Measurements from ENCODE around the gene SAMM50.

SAMM50 gene

DNA sequence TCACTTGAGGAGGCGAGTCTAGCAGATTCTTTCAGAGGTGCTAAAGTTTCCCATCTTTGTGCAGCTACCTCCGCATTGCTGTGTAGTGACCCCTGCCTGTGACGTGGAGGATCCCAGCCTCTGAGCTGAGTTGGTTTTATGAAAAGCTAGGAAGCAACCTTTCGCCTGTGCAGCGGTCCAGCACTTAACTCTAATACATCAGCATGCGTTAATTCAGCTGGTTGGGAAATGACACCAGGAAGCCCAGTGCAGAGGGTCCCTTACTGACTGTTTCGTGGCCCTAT lies 8.9 kb upstream of the SAMM50 start:
- no peak for DNase-seq

DNA sequence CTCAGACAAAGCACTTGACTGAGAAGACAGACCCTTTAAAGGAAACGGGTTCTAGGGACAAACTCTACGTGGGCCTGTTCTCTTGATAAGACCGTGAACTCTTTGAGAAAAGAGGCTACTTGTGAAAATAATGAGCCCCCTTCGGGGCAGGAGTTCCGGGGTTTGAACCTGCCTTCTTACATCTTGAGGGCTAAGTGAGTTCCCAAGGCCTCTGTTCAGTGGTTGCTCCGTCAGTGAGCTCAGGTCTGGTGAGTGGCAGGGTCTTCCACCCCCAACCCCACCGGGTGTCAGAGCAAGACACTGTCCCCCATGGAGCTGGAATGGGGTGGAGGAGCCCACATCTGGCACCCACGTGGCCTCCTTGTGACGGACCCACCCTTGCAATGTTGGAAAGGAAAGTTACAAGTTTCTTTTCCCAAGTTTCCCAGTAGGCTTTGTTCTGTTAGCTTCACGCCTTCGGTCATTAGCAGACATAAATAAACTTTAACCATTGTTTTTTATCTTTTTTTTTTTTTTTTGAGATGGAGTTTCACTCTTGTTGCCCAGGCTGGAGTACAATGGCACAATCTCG lies 6.3 kb upstream of the SAMM50 start:
- DNase-seq = no peak

DNA sequence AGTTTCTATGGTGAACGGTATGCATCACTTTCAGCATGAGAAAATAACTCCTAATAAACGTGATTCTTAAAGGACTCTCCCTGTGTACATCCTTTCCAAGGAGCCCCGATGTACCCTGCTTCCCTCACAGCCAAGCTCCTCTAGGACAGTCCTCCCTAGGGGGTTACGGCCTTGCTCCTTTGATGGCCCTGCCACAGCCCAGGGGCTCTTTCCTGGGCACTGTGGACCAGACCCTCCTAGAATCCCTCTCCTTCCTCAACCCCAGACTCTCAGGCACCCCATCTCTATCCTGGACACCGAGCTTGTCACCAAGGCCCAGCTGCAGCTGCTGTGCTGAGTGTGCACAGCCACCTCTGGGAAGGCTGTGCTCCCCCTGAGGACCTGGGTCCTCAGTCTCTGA lies 3.9 kb upstream of the SAMM50 start:
- DNase-seq = no peak

DNA sequence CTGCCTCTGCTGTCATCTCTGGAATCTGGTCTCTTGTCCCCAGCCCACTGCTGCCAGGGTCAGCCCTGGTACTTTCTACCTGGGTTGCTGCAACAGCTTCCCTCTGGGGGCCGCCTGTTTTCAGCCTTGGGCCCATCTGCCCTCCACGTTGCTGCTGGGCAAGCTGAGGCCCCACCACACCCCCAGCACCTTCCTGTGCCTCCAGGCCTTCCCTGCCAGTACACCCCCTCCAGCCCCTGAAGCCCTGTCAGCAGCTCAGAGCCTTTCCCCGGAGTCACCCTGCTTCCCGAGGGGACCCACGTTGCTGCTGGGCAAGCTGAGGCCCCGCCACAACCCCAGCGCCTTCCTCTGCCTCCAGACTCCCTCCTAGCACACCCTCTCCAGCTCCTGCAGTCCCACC lies 3.3 kb upstream of the SAMM50 start:
- no peak for DNase-seq

DNA sequence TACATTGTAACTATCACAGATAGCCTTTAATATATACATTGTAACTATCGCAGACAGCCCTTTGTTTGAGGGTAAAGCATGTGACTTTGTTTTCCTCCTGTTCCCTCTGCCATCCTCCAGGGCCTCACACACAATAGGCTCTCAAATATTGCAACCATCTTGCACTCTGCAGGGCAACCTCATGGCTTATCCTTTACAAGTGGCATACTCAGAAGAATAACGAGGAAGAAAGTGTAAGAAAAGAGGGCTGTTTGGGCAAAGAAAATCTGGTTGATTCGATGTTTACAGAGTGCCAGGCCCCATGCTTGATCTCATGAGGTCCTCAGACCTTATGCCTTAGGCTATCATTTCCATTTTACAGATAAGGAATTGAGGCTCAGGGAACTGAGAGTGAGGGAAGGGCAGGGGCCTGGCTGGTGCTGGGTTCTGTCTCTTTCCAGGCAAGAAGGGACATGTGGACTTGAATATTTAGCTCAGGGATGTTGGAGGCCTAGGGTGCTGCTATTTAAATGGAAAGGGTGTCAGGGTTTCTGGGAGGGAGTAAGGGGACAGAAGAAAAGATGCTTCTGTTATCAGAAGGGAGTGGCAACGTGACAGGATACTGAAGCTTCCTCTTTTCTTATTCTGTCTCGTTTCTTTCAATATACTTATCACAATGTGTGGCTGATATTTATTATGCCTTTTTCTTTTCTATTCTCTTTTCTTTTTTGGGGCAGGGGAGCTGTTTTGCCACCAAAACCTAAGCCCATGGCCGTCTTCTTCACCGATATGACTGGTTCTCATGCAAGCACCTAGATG lies 1.1 kb upstream of the SAMM50 start:
- DNase-seq = no peak

DNA sequence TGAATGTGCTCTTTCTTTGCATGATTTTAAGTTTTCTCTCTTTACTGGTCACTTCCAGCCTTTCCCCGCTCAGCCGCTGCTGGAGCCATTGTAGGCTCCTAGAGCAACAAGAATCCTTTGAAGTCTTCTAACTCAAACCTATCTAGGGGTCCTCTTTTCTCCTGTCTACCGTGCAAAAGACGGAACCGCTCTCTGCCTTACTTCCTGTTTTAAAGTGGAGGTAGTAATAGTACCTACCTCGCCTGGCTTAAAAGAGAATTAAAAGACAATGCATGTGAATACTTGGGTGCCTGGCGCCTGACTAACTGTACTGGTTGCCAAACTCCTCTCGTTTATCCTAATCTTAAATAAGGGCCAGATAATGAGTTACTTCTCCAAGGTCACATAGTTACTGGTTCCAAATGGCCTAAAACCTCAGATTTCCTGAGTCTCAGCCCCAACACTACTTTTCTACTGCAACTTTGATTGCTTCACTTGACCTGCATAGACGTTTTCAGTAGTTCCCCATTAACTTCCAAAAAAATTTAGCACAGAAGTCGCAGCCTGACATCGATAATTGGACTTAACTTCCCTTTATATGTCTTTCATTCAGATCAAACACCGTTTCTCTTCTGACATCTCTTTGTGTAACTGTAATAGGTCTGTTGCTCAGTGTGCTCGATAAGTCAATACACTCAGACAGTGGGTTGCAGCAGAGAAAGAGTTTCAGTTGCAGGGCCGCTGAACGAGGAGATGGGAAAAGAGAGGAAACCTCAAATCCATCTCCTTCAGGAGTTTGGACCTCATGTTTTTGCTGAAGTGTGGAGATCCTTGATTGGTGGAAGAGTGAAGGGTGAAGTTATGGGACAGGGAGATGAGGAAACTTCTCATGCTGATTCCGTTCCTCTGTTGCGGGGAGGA lies 891 bp downstream of the SAMM50 start:
- DNase-seq = no peak

DNA sequence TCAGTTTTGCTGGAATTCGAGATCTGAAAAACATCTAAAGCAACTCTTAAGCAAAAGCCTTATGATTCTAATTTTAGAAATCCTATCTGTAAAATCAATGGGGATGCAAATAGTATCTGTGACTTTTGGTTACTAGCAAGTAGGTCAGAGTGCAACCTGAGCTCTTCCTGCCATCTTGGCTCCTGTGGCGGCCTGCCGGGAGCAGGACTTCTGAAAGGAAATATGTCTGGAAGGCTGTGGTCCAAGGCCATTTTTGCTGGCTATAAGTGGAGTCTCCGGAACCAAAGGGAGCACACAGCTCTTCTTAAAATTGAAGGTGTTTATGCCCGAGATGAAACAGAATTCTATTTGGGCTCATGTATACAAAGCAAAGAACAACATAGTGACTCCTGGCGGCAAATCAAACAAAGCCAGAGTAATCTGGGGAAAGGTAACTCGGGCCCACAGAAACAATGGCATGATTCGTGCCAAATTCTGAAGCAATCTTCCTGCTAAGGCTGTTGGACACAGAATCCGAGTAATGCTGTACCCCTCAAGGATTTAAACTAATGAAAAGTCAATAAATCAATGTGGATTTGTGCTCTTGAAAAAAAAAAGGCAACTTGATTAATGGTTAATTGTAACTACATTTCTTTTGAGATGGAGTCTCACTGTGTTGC lies 1.7 kb downstream of the SAMM50 start:
- no peak for DNase-seq

DNA sequence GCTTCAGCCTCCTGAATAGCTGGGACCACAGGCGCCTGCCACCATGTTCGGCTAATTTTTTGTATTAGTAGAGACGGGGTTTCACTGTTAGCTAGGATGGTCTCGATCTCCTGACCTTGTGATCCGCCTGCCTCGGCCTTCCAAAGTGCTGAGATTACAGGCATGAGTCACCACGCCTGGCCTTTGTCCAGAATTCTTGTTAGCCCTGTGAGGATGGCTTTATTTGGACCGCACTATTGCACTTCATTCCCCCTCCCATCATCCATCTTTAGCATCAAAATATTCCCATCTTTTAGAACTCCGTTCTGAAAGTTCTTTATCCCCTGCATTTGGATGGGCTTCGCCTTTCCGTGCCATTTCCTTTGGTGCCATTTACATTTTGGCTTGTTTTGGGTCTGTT lies 2.6 kb downstream of the SAMM50 start:
- DNase-seq = no peak

DNA sequence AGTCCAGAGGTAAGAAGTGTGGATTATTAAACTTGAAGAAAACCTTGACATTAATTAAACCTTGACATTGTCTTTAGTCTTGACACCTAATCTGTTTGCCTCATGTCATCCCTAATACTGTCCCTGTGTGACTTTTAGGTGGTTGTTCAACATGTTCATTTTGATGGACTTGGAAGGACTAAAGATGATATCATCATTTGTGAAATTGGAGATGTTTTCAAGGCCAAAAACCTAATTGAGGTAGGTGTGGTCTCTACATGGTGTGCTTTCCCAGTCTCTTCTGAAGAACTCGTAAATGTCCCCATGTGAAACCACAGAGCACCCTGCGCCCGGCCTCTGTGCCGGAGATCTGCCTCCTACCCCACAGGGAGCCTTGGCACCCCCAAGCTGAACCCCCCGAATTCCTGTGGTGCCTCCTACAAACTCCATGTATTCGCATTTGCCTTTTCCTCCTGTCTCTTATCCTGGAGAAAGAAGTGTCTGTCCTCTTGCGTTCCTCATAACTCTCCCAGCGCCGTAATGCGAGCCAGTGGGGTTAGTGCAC lies 9.1 kb downstream of the SAMM50 start:
- no peak for DNase-seq

DNA sequence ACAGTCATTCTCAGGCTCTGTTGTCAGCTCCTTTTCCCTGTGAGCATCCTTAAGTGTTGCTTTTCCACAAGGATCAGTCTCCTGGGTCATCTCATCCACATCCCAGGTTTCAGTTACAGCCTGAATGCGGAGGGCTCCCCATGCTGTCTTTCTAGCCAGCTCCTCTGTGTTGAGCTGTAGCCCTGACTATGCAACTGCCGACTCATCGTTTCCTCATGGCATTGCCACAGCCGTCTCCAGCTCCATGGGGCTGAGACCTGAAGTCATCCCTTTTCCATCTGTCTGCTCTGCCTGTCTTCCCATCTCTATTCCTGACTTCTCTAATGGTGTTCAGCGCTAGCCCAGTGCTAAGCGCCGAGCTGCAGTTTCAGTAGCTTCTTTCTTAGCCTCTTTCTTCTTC lies 11.8 kb downstream of the SAMM50 start:
- DNase-seq = no peak

DNA sequence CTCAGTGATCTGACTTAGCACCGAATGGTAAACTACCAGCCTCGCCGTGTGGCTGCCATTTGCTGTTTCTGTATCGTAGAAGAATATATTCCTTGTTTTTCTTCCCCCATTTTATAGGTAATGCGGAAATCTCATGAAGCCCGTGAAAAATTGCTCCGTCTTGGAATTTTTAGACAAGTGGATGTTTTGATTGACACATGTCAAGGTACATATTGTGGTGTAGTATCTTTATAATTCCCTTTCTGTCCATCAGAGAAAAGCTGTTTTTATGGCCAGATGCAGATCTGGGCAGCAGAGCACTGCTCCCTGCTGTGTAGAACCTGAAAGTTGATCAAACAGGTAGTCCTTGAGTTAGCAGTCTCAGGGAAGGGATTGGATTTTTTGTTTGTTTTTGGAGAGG lies 13.4 kb downstream of the SAMM50 start:
- DNase-seq = no peak

DNA sequence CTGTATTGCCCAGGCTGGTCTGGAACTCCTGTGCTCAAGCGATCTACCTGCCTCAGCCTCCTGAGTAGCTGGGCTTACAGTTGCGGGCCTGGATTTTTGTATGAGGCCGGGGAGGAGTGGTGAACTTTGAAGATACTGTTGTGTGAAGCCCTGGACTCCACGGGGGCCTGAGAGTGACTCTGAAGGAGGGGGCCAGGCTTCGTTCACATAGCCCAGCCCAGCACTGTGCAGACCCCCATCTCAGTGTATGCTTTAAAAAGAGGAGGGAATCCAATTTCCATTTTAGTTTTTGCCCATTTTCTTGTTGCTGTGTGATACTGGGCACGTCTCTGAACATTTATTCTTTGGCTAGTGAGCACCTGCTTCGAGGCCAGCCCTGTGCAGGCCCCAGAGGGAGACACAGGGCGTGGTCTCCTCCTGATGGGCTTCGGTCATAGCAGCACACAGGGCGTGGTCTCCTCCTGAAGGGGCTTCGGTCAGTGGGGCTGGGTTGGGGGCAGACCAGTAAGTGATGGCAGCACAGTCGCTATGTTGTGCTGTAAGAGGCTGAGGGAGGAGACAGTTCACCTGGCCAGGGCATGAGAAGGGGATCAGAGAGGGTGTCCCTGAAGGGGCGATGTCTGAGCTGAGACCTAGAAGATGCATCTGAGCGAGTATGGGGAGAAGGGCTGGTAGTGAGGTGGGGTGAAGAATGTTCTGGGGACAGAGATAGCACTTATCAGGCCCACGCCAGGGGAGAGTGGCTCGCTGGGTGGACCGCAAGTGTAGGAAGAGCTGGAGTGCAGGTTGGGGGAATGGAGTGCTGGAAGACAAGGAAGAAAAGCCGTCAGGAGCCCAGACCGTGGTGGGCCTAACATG lies 14.0 kb downstream of the SAMM50 start:
- no peak for DNase-seq

DNA sequence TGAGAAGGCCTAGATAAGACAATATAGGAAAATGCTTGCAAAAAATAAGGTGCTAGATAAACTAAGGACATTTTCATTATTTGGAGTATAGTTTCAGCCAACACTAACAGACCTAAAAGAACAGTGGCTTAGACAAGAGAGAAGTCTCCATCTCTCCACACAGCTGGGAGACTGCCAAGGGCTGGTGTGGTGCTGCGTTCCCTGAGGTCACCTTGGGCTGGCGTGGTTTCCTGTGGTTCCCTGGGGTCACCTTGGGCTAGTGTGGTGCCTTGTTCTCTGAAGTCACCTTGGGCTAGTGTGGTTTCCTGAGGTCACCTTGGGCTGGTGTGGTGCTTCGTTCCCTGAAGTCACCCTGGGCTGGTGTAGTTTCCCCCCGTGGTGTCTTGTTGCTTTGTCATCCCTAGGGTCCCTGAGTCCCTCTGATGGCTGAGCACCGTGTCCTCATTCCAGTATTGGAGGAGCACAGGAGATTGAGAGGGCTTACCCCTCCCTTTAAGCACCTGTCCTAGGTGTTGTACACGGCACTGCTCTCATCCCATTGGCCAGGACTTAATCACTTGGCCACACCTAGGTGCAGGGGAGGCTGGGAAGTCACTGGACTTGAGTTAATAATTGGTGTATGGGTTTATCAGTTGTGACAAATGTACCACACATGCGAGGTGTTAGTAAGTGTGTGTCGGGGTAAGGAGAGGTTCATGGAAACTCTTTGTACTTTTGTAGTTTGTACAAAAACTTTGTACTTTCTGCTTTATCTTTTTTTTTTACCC lies 14.9 kb downstream of the SAMM50 start:
- no peak for DNase-seq

DNA sequence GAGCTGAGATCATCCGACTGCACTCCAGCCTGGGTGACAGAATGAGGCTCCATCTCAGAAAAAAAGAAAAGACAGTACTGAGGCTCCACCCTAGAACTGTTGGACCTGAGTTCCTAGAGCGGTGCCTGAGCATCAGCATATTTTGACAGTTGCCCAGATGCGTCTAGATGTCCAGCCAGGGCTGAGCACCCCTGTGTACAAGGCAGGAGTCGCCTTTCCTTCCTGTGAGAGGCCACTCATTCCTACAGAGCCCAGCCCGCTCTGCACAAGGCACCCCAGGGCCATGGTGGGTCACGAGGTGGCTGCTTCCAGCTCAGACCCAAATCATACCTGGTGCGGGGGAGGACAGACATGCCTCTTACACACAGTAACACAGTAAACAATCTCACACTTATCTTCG lies 15.9 kb downstream of the SAMM50 start:
- DNase-seq = no peak

DNA sequence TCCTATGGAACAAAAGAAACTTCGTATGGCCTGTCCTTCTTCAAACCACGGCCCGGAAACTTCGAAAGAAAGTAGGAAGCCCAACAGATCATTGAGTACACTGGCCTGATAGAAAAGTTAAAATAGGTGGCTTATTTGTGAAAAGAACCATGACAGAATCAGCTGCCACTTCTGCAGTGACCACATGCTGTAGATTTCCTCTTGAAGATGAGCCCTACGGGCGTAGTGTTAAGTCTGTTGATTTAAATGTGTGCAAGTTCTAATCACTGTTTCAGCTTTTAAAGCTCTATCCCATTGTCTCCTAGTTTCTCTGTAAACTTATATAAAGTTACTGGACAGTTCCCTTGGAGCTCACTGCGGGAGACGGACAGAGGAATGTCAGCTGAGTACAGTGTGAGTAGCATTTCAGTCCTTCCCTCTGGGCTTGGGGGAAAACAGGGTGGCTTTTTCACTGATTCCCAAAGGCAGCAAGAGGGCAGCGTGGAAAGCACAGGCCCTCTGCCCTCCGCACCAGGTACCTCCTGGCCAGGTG lies 17.8 kb downstream of the SAMM50 start:
- DNase-seq = no peak

DNA sequence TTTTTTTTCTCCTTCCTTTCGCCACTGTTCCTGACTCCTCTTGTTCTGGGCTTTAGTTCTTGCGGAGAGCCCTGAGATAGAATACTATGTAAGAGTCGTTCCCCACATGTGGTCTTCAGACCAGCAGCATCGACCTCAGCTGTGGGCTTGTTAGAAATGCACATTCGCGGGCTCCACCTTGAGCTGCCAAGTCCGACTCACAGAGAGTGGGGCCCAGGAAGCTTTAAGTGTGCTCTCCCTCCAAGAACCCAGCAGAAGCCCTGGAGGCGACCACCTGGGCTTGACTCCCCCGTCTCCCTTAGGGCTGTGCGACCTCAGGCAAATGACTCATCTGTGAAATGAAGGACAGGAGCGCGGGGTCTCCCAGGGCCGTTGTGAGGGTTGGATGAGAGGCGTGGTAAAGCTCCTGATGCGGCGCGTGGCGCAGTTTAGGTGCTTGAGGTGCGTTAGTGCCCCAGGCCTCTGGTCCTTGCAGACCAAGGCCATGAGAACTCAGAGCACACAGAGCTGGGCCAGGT lies 18.8 kb downstream of the SAMM50 start:
- DNase-seq = no peak

DNA sequence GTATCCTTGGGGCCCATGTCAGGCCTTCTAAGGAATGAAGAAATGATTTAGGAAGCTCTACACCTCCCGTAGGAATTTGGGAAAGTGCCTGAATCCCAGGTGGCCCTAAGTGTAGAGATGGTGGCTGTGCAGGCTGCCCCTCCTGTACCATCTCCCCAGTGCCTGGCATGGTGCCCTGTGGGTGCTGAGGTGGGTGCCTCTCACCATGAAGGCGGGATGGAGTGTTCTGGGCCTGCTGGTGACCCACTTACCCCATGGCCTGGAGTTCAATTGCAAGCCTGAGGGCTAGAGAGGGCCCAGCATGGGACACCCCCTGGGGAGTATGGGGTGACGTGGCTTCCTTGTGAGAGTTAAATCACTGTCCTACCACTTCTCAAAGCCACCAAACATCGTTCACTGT lies 19.8 kb downstream of the SAMM50 start:
- no peak for DNase-seq

DNA sequence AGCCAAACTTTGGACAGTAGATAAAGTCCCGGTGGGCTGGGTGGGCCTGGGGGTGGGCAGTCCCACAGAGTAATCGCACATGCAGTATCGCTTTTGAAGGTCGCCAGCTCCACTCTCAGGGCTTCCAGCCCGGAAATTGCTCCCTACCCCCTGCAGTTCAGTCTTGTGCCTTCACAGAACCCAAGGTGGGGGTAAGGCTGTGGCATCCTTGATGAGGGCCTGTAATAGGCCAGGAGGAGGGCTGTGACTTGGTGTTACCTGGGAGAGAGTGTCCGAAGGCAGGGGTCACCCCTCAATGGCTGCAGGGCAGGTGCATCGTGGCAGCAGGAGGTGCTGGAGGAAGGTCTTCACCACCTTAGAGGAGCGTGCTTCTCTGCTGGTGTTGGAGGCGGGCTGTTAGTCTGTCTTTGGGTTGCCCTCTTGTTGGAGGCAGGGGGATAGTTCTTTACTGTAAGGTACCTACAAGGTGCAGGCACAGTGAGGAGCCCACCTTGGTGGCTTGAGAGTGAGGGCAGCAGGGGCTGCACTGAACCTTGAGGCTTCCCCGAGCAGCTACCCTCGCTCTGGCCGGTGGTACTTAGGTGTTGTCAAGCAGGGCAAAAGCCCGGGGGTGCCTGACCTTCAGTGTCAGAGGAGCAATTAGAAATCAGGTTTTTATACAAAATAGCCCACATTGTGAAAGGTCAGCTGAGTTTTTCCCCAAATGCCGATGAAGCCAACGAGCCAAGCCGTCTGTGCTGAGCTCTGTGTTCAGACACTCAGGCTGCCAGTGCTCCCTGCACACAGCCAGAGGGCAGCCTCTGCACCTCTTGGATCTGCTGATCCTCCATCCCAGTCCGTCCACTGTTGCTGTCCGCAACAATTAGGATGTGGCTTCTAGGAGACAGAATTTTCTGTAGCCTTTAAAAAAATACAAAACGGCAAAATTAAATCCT lies 21.9 kb downstream of the SAMM50 start:
- DNase-seq = no peak

DNA sequence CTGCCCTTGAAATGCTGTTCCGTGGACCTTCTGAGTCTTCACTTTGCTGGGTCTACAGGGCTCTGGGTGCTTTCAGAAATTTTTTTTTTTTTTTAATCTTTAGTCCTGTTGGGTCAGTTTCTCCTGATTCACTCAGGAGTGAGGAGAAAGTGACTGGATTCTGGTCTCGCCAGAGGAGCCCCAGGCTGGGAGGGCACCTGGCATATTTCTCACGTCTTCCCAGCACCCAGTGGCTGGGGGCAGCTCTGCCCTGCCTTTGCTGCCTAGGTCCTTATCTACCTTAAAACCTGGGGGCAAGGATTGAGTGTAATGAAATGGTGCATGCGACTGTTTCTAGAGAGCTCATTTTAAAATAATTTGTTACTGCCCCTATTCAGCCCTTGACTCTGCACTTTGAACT lies 23.3 kb downstream of the SAMM50 start:
- no peak for DNase-seq

DNA sequence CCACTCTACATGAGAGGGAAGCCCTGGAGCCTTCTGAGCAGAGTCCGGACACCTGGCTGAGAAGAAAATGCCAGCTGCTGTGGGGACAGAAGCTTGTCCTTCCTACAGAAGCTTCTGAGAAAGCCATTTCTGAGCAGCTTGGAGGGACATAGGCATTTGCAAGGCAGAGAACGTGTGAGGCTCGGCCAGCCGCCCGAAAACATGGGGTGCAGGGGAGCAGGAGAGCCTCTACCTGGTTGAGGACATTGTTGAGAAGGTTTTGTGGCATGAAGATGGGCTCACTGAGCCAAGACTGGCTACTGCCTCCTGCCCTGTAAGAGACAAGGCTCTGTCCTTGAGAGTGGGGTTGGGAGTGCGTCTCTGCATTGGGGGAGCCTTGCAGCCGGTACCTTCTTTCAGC lies 25.3 kb downstream of the SAMM50 start:
- no peak for DNase-seq
